HepG2 (cell line): ENCODE results near the gene SNX9. TPM values are rescaled to one million over a fixed set of nuclear protein-coding genes. Genes with fewer than 3 reads are reported as not detected.

Experiments
- ATAC-seq: fragments of 200-7000 bp; cut with Tn5 transposase; 3 replicates; pipeline ENCODE4 v1.9.1; 2020; ENCODE audit warnings: mild to moderate bottlenecking, moderate library complexity
- BruUV-seq: library from RNA; stranded (reverse); fragments of 400-500 nt; replicated peaks from 2 replicates; lab custom pipeline; 2021; lab: Mats Ljungman, UMichigan
- CTCF ChIA-PET: fragments of 300-600 bp; formaldehyde crosslinking; extraction: SDS; loops from one replicate; lab custom pipeline; 2021; ENCODE audit warnings: low total read pairs, inconsistent platforms, low intra/inter-chr PET ratio; lab: Yijun Ruan, JAX
- POLR2A ChIA-PET: fragments of 350-600 bp; sonication (Branson Sonifier 250); formaldehyde crosslinking; loops from one replicate; lab custom pipeline; 2020; ENCODE audit warnings: antibody characterized with exemption, inconsistent platforms; lab: Yijun Ruan, JAX
- DNase-seq: peaks from one replicate; pipeline ENCODE4 v3.0.0-alpha.2; 2015; ENCODE audit warnings: low spot score
- FAIRE-seq: peaks from 3 replicates; lab custom pipeline; 2011; peaks lifted over from hg19 to GRCh38; lab: Jason Lieb, UNC
- H2AFZ ChIP-seq: one replicate; pipeline ENCODE4 v1.6.1; 2011; ENCODE audit warnings: low read length, inconsistent platforms
- H3K27ac ChIP-seq: fragments of 300-600 bp; 3 replicates; pipeline ENCODE4 v1.8.0; 2011; ENCODE audit warnings: mixed run types, mild to moderate bottlenecking, mixed read lengths, low read length, inconsistent platforms; ENCODE audit not compliant: insufficient read depth; ENCODE audit errors: extremely low read length
- H3K27me3 ChIP-seq, 2 experiments: fragments of 200-600 bp in 1 of 2; 2 replicates in 1 of 2; 3 replicates in 1 of 2; pipeline versions ENCODE4 v1.6.0 to v1.8.0; 2011; ENCODE audit warnings: low read length in 2 of 2, mild to moderate bottlenecking in 2 of 2, moderate library complexity in 2 of 2, inconsistent platforms in 1 of 2; ENCODE audit not compliant: insufficient read depth in 2 of 2, control insufficient read depth in 1 of 2
- H3K36me3 ChIP-seq, 2 experiments: fragments of 200-600 bp in 1 of 2; replicated peaks in 1 of 2; 2 replicates in 1 of 2; 3 replicates in 1 of 2; pipeline versions ENCODE4 v1.5.1 to v1.8.0; 2011; ENCODE audit warnings: low read length in 2 of 2, inconsistent platforms in 1 of 2; ENCODE audit not compliant: insufficient read depth in 2 of 2, control insufficient read depth in 1 of 2
- H3K4me1 ChIP-seq: 2 replicates; pipeline ENCODE4 v1.5.1; 2012; ENCODE audit warnings: low read length, inconsistent platforms; ENCODE audit not compliant: insufficient read depth
- H3K4me2 ChIP-seq: 2 replicates; pipeline ENCODE4 v1.6.0; 2011; ENCODE audit warnings: low read depth, low read length, inconsistent platforms
- H3K4me3 ChIP-seq, 3 experiments: fragments of 200-600 bp in 1 of 3; sonication (generic), shearing (Covaris generic) in 1 of 3; replicated peaks in 1 of 3; 2 replicates each; pipeline ENCODE4 v1.5.1; 2011 to 2016; ENCODE audit warnings: low read length in 3 of 3, inconsistent platforms in 2 of 3, low read depth in 2 of 3, mild to moderate bottlenecking in 2 of 3, control low read depth in 1 of 3, mixed read lengths in 1 of 3; ENCODE audit not compliant: insufficient read depth in 1 of 3
- H3K79me2 ChIP-seq: one replicate; pipeline ENCODE4 v1.6.1; 2011; ENCODE audit warnings: low read length, inconsistent platforms; ENCODE audit not compliant: insufficient read depth
- H3K9ac ChIP-seq: 2 replicates; pipeline ENCODE4 v1.6.0; 2011; ENCODE audit warnings: mild to moderate bottlenecking, low read depth, low read length, inconsistent platforms; ENCODE audit not compliant: insufficient read depth
- H3K9me3 ChIP-seq: 2 replicates; pipeline ENCODE4 v1.5.1; 2012; ENCODE audit warnings: mild to moderate bottlenecking, low read length
- H4K20me1 ChIP-seq: 2 replicates; pipeline ENCODE4 v1.6.0; 2011; ENCODE audit warnings: inconsistent platforms, mild to moderate bottlenecking, low read length, moderate library complexity; ENCODE audit not compliant: insufficient read depth
- ARID2 ChIP-seq: sonication (generic); formaldehyde crosslinking; IDR thresholded peaks from 2 replicates; pipeline ENCODE4 v1.8.1; 2022; ENCODE audit warnings: mild to moderate bottlenecking, missing genetic modification reagents, borderline replicate concordance
- ARNTL ChIP-seq: sonication (generic); formaldehyde crosslinking; IDR thresholded peaks from 2 replicates; pipeline ENCODE4 v1.4.0; 2020; ENCODE audit warnings: mild to moderate bottlenecking, missing genetic modification reagents
- BORCS8-MEF2B ChIP-seq: sonication (generic); formaldehyde crosslinking; IDR thresholded peaks from 2 replicates; pipeline ENCODE4 v1.8.0; 2022; ENCODE audit warnings: mild to moderate bottlenecking, missing genetic modification reagents
- NONO ChIP-seq, 2 experiments: fragments of 450-650 bp in 1 of 2; sonication (generic) in 1 of 2; formaldehyde crosslinking in 1 of 2; IDR thresholded peaks in 1 of 2; conservative IDR thresholded peaks in 1 of 2; 2 replicates each; pipeline versions ENCODE4 v1.6.1 to v1.8.0; 2017 to 2022; ENCODE audit warnings: mild to moderate bottlenecking in 1 of 2, missing genetic modification reagents in 1 of 2, moderate library complexity in 1 of 2
- NRL ChIP-seq: sonication (generic); formaldehyde crosslinking; IDR thresholded peaks from 2 replicates; pipeline ENCODE4 v1.5.0; 2020; ENCODE audit warnings: missing genetic modification reagents, mild to moderate bottlenecking, moderate library complexity, borderline replicate concordance
- RAD21 ChIP-seq: fragments of 450-650 bp; formaldehyde crosslinking; IDR thresholded peaks from 2 replicates; pipeline ENCODE4 v1.5.0; 2020; ENCODE audit warnings: mild to moderate bottlenecking
- SATB2 ChIP-seq: sonication (generic); formaldehyde crosslinking; IDR thresholded peaks from 2 replicates; pipeline ENCODE4 v1.5.0; 2020; ENCODE audit warnings: missing genetic modification reagents
- SMC3 ChIP-seq: IDR thresholded peaks from 2 replicates; pipeline ENCODE4 v1.6.1; 2011; ENCODE audit warnings: low read length, improper control_type of control experiment
- TAF15 ChIP-seq: fragments of 200-400 bp; formaldehyde crosslinking; IDR thresholded peaks from one replicate; pipeline ENCODE4 v1.6.1; 2018; ENCODE audit warnings: mild to moderate bottlenecking, low read depth, low read length; ENCODE audit not compliant: poor library complexity, severe bottlenecking
- TOPORS ChIP-seq: sonication (generic); formaldehyde crosslinking; IDR thresholded peaks from 2 replicates; pipeline ENCODE4 v1.8.0; 2023; ENCODE audit warnings: mild to moderate bottlenecking, missing genetic modification reagents
- YY1 ChIP-seq: IDR thresholded peaks from 2 replicates; pipeline ENCODE4 v1.6.1; 2011; ENCODE audit warnings: low read length, low read depth, moderate library complexity, mild to moderate bottlenecking; ENCODE audit not compliant: insufficient read depth, insufficient replicate concordance
- ZBTB34 ChIP-seq: sonication (generic); formaldehyde crosslinking; IDR thresholded peaks from 2 replicates; pipeline ENCODE4 v1.8.0; 2022; ENCODE audit warnings: mild to moderate bottlenecking, missing genetic modification reagents
- ZFX ChIP-seq: sonication (generic); formaldehyde crosslinking; IDR thresholded peaks from 2 replicates; pipeline ENCODE4 v1.4.0; 2020; ENCODE audit warnings: mild to moderate bottlenecking, low read depth, missing genetic modification reagents, moderate library complexity
- ZNF136 ChIP-seq: sonication (generic); formaldehyde crosslinking; IDR thresholded peaks from 2 replicates; pipeline ENCODE4 v1.8.1; 2022; ENCODE audit warnings: low read depth, mild to moderate bottlenecking, moderate library complexity, missing genetic modification reagents
- ZNF143 ChIP-seq: sonication (generic); formaldehyde crosslinking; IDR thresholded peaks from 2 replicates; pipeline ENCODE4 v1.4.0; 2020; ENCODE audit warnings: missing genetic modification reagents
- ZNF432 ChIP-seq: sonication (generic); formaldehyde crosslinking; IDR thresholded peaks from 2 replicates; pipeline ENCODE4 v1.5.0; 2020; ENCODE audit warnings: missing genetic modification reagents, mild to moderate bottlenecking, borderline replicate concordance
- ZNF44 ChIP-seq: sonication (generic); formaldehyde crosslinking; IDR thresholded peaks from 2 replicates; pipeline ENCODE4 v1.5.1; 2020; ENCODE audit warnings: mild to moderate bottlenecking, missing genetic modification reagents
- ZNF446 ChIP-seq: sonication (generic); formaldehyde crosslinking; IDR thresholded peaks from 2 replicates; pipeline ENCODE4 v1.5.0; 2020; ENCODE audit warnings: mild to moderate bottlenecking, missing genetic modification reagents
- ZNF652 ChIP-seq: IDR thresholded peaks from 2 replicates; pipeline ENCODE4 v1.6.1; 2016; ENCODE audit warnings: low read depth, borderline replicate concordance
- ZNF784 ChIP-seq: sonication (generic); formaldehyde crosslinking; IDR thresholded peaks from 2 replicates; pipeline ENCODE4 v1.5.1; 2020; ENCODE audit warnings: missing genetic modification reagents, mild to moderate bottlenecking, borderline replicate concordance
- ZNF792 ChIP-seq: IDR thresholded peaks from 2 replicates; pipeline ENCODE4 v1.6.1; 2016
- ZNF883 ChIP-seq: sonication (generic); formaldehyde crosslinking; IDR thresholded peaks from 2 replicates; pipeline ENCODE4 v1.5.1; 2020; ENCODE audit warnings: mild to moderate bottlenecking, missing genetic modification reagents; ENCODE audit errors: not compliant biosample characterization
- WGBS: methylation state at CpG from one replicate; pipeline ENCODE4 v1.1.6; 2017; ENCODE audit warnings: low lambda C conversion rate; 5-methylcytosine and 5-hydroxymethylcytosine counted together
- in situ Hi-C: cut with HindIII; loops from 2 replicates; pipeline ENCODE4 v1.10.0; 2017; ENCODE audit warnings: low pct_unique_long_range_greater_than_20kb; ENCODE audit not compliant: extremely low pct_ligation_motif_present
- intact Hi-C: fragments of 100-400 bp; cut with micrococcal nuclease; formaldehyde crosslinking; loops from one replicate; pipeline ENCODE4 v1.10.0; 2022; ENCODE audit not compliant: unreplicated experiment
- polyA plus RNA-seq, 8 experiments: library from polyadenylated mRNA; depleted of rRNA in 3 of 8; stranded (reverse) in 7 of 8; unstranded in 1 of 8; fragments of >200 nt; fragmentation: Illumina TruSeq in 4 of 8; extraction: Trizol in 4 of 8; gene quantifications; 2 replicates each; pipeline versions ENCODE4 v1.2.1 to v1.2.3, GENCODE V29; 2011 to 2016; ENCODE audit warnings: low read depth in 4 of 8, missing spikeins in 1 of 8, mixed read lengths in 1 of 8; ENCODE audit not compliant: insufficient read depth in 1 of 8
- total RNA-seq, 5 experiments: library from RNA; depleted of rRNA; stranded (reverse); fragments of >200 nt; fragmentation: Illumina TruSeq; extraction: Trizol; gene quantifications; 2 replicates each; pipeline ENCODE4 v1.2.3, GENCODE V29; 2016; ENCODE audit warnings: low read depth in 1 of 5

The SNX9 gene
- total and polyA plus RNA-seq, 2 of the 13 experiments (the other 11 are each of a cell fraction or from before 2014, with no cell fraction given): 21.9 to 36.0 TPM

- Histone ChIP-seq H3K4me3 (no peak overlapping the region), H3K36me3 (peaks cover 10 to 25% of the 10 kb centered on the region in 2 experiments; a peak in 4 of 5 replicates), H3K9ac (no peak overlapping the region), H3K4me1 (peaks cover 6% of the 10 kb centered on the region), H2AFZ (no peak overlapping the region), H3K79me2 (no peaks in the 10 kb centered on the region), H4K20me1 (no peaks in the 10 kb centered on the region), H3K27ac (no peak overlapping the region), H3K4me2 (no peak overlapping the region), H3K27me3 (no peaks in the 10 kb centered on the region; a peak in 1 of 5 replicates), H3K9me3 (no peaks in the 10 kb centered on the region)
- DNase-seq: peak; percentile 41
- intact Hi-C loops (no loop called here), in situ Hi-C loops (loop anchor here (5.0 kb wide), 1 partner anchor 190 kb away; no protein-coding TSS in a partner anchor)
- 74% methylated on average over 5 of the region's 5 CpGs for WGBS
- BruUV-seq: no TSS peak
- peak; percentile 32 for FAIRE-seq
- ATAC-seq: peak; percentile 83
- ChIA-PET POLR2A (interaction anchor here (1.4 kb wide), 1 partner anchor 65 kb away, joined by 4 read pairs; no protein-coding TSS in a partner anchor), CTCF (no interaction called here)
- TF ChIP-seq ARID2 (CRISPR knock-in tag) (0 out of 2 replicates have a peak, but pooled peaks have one; percentile 38), ZNF44 (CRISPR knock-in tag) (0 out of 2 replicates have a peak, but pooled peaks have one; percentile 46), NONO (IDR thresholded peaks at IDR 0.05) (no peak), NONO (CRISPR knock-in tag; conservative IDR thresholded peaks at IDR 0.05) (no peak), ZNF784 (CRISPR knock-in tag) (no peak), ZNF136 (0 out of 2 replicates have a peak, but pooled peaks have one; percentile 48), SATB2 (CRISPR knock-in tag) (no peak), ZNF432 (no peak), ZNF446 (CRISPR knock-in tag) (no peak), TOPORS (CRISPR knock-in tag) (no peak), RAD21 (CRISPR knock-in tag) (peak; percentile 80), ZNF652 (CRISPR knock-in tag) (no peak), BORCS8-MEF2B (CRISPR knock-in tag) (peak; percentile 56), NRL (CRISPR knock-in tag) (no peak), YY1 (no peak), ARNTL (CRISPR knock-in tag) (no peak), ZNF792 (CRISPR knock-in tag) (0 out of 2 replicates have a peak, but pooled peaks have one; percentile 24), ZBTB34 (CRISPR knock-in tag) (0 out of 2 replicates have a peak, but pooled peaks have one; percentile 37), ZNF883 (CRISPR knock-in tag) (no peak), ZFX (CRISPR knock-in tag) (no peak), SMC3 (peak; percentile 55; the same call in 1 of the 2 replicates), TAF15 (no peak), ZNF143 (CRISPR knock-in tag) (no peak)
Measured at GRCh38 chr6:157946865-157947532, 124.0 kb downstream of the SNX9 start.
